Activated CD8-positive, alpha-beta T cell treated with anti-CD3 and anti-CD28 coated beads, Interleukin-2, amount 10 ng/mL, durations not matched to agents 7 days and 5 days (primary cell): ENCODE data around the gene MBNL2. TPM values are rescaled to one million over a fixed set of nuclear protein-coding genes. Genes with fewer than 3 reads are reported as not detected.

Experiments used
- ATAC-seq: fragments of 150-1000 bp; cut with Tn5 transposase; one replicate; pipeline ENCODE4 v1.10.0; 2021; ENCODE audit warnings: moderate library complexity
- CTCF ChIA-PET: fragments of 350-600 bp; sonication (Branson Sonifier 250); formaldehyde crosslinking; loops from one replicate; lab custom pipeline; 2021; ENCODE audit warnings: antibody characterized with exemption; lab: Charles Lee
- POLR2A ChIA-PET: fragments of 350-600 bp; sonication (Branson Sonifier 250); formaldehyde crosslinking; loops from one replicate; lab custom pipeline; 2021; ENCODE audit warnings: antibody characterized with exemption; lab: Charles Lee
- DNase-seq: peaks from one replicate; pipeline ENCODE4 v3.0.0-alpha.2; 2020
- H3K27ac Mint-ChIP-seq: one replicate; pipeline ENCODE4 v1.8.0; 2021; ENCODE audit warnings: mild to moderate bottlenecking, mixed read lengths
- H3K27me3 Mint-ChIP-seq: one replicate; pipeline ENCODE4 v1.8.0; 2021; ENCODE audit warnings: low read depth, mixed read lengths
- H3K36me3 Mint-ChIP-seq: one replicate; pipeline ENCODE4 v1.8.0; 2021; ENCODE audit warnings: low read depth, mixed read lengths
- H3K4me1 Mint-ChIP-seq: one replicate; pipeline ENCODE4 v1.8.0; 2021; ENCODE audit warnings: low read depth, mixed read lengths
- H3K4me3 Mint-ChIP-seq: one replicate; pipeline ENCODE4 v1.8.0; 2021; ENCODE audit warnings: mild to moderate bottlenecking, mixed read lengths
- H3K9me3 Mint-ChIP-seq: one replicate; pipeline ENCODE4 v1.8.0; 2022; ENCODE audit warnings: mixed read lengths; ENCODE audit not compliant: insufficient read depth
- total RNA-seq, 2 experiments: library from RNA; stranded (reverse); gene quantifications; one replicate each; pipeline ENCODE4 v1.2.3, GENCODE V29; 2021

The MBNL2 gene
- total RNA-seq, 2 experiments from 2014 or later, result 11.6 to 12.3 TPM

DNA sequence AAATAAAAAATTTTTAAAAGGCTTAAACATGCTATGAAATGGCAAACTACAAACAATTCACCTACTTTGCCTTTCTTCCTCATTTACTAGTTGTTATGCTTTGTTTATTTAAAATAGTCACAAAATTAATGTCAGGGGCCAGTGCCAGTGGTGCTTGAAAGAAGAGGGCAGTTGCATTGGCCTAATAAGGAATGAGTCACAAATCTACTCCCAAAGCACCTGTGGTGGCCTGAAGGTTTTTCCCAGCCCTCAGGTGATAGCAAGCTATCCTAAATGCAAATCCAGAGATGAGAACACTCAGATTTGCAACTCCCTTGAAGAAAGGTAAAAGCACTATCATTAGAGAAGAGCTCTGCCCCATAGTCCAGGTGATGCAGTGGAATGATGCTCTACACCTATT, 103.6 kb downstream of the MBNL2 start:
- no peak for ATAC-seq
- CTCF ChIA-PET, result interaction anchor here (1.8 kb wide), 1 partner anchor 215 kb away, joined by 6 read pairs; no protein-coding TSS in a partner anchor
- H3K9me3 Mint-ChIP-seq, result no peaks in the 10 kb centered on the region
- H3K27ac Mint-ChIP-seq, result no peak overlapping the region
- H3K4me3 Mint-ChIP-seq, result no peak overlapping the region
- no peaks in the 10 kb centered on the region for H3K27me3 Mint-ChIP-seq
- no peaks in the 10 kb centered on the region for H3K4me1 Mint-ChIP-seq
- POLR2A ChIA-PET, result no interaction called here
- H3K36me3 Mint-ChIP-seq, result no peaks in the 10 kb centered on the region
- DNase-seq, result no peak

DNA sequence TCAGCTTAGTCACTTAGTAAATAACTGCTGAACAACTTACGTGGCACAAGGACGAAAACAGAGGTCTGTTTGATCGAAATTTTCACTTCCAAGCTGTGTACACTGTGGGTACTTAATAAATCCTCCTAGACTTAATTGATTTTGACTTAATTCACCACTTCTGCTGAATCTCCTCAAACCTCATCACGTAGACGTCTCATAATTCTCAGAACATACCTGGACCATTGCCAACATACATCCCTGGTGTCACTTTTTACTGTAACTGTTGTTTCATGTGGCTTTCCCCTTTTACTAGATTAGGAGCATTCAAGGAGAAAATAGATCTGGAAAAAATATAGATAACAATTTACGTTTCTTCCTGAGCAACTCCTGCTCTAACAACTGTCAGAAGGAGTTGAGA, 105.0 kb downstream of the MBNL2 start:
- ChIA-PET POLR2A (no interaction called here), CTCF (interaction anchor here (1.8 kb wide), 1 partner anchor 217 kb away, joined by 6 read pairs; no protein-coding TSS in a partner anchor)
- Mint-ChIP-seq H3K9me3 (no peaks in the 10 kb centered on the region), H3K36me3 (no peaks in the 10 kb centered on the region), H3K4me3 (no peak overlapping the region), H3K27me3 (no peaks in the 10 kb centered on the region), H3K4me1 (no peaks in the 10 kb centered on the region), H3K27ac (no peak overlapping the region)
- ATAC-seq, result no peak
- DNase-seq, result no peak

GRCh38 chr13:97327506-97328221, 105.5 kb downstream of the MBNL2 start:
- POLR2A ChIA-PET, result no interaction called here
- H3K27me3 Mint-ChIP-seq, result no peaks in the 10 kb centered on the region
- no peak overlapping the region for H3K27ac Mint-ChIP-seq

DNA sequence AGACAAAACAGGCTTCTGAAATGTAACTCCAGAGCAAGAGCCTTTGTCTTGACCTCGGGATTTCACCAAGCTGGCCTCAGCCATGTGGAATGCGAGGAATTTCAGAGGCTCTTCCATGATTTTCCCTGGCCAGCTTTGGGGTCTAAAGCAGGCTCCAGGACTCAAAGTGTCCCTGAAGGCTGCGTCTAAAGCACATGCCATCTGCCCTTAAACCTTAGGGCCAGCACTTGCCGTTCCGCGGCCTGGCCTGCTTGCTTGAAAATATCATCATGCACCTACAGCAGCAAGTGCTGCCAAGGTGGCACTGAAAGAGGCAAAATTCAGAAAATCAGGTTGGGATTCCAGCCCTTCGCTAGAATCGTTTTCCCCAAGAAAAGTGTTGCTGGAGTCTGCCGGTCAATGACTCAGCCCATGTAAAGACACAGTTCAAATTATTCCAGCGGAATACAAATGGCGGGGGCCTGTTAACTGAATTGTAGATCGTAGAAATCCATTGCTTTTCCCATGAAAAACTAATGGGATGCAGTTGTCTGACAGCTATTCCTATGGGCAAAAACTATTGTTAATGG, 106.2 kb downstream of the MBNL2 start:
- Mint-ChIP-seq H3K9me3 (no peaks in the 10 kb centered on the region), H3K27me3 (no peaks in the 10 kb centered on the region), H3K36me3 (no peaks in the 10 kb centered on the region), H3K27ac (no peak overlapping the region), H3K4me1 (no peaks in the 10 kb centered on the region), H3K4me3 (no peak overlapping the region)
- no peak for DNase-seq
- ChIA-PET POLR2A (no interaction called here), CTCF (no interaction called here)
- ATAC-seq, result no peak

More at GRCh38 chr13:97327506-97328221, 105.5 kb downstream of the MBNL2 start:
- no peaks in the 10 kb centered on the region for H3K4me1 Mint-ChIP-seq
- H3K9me3 Mint-ChIP-seq, result no peaks in the 10 kb centered on the region
- CTCF ChIA-PET, result no interaction called here
- ATAC-seq (no peak), DNase-seq (no peak)
- H3K4me3 Mint-ChIP-seq, result no peak overlapping the region
- H3K36me3 Mint-ChIP-seq, result no peaks in the 10 kb centered on the region

GRCh38 chr13:97329331-97329730, 107.2 kb downstream of the MBNL2 start:
- POLR2A ChIA-PET, result no interaction called here
- no peaks in the 10 kb centered on the region for H3K36me3 Mint-ChIP-seq
- H3K27me3 Mint-ChIP-seq, result no peaks in the 10 kb centered on the region

GRCh38 chr13:97330448-97330847, 108.3 kb downstream of the MBNL2 start:
- Mint-ChIP-seq H3K27me3 (no peaks in the 10 kb centered on the region), H3K4me1 (no peaks in the 10 kb centered on the region), H3K9me3 (no peaks in the 10 kb centered on the region), H3K36me3 (no peaks in the 10 kb centered on the region), H3K27ac (no peak overlapping the region), H3K4me3 (no peak overlapping the region)
- DNase-seq (no peak), ATAC-seq (no peak)
- ChIA-PET POLR2A (no interaction called here), CTCF (no interaction called here)

More at GRCh38 chr13:97329331-97329730, 107.2 kb downstream of the MBNL2 start:
- H3K4me3 Mint-ChIP-seq, result no peak overlapping the region
- DNase-seq (no peak), ATAC-seq (no peak)
- CTCF ChIA-PET, result no interaction called here
- no peaks in the 10 kb centered on the region for H3K9me3 Mint-ChIP-seq
- no peaks in the 10 kb centered on the region for H3K4me1 Mint-ChIP-seq
- no peak overlapping the region for H3K27ac Mint-ChIP-seq

GRCh38 chr13:97332742-97333141, 110.6 kb downstream of the MBNL2 start:
- Mint-ChIP-seq H3K4me3 (no peak overlapping the region), H3K9me3 (no peaks in the 10 kb centered on the region), H3K36me3 (no peaks in the 10 kb centered on the region), H3K27ac (no peak overlapping the region), H3K27me3 (no peaks in the 10 kb centered on the region), H3K4me1 (no peaks in the 10 kb centered on the region)
- CTCF ChIA-PET, result no interaction called here
- DNase-seq (no peak), ATAC-seq (no peak)
- POLR2A ChIA-PET, result no interaction called here

DNA sequence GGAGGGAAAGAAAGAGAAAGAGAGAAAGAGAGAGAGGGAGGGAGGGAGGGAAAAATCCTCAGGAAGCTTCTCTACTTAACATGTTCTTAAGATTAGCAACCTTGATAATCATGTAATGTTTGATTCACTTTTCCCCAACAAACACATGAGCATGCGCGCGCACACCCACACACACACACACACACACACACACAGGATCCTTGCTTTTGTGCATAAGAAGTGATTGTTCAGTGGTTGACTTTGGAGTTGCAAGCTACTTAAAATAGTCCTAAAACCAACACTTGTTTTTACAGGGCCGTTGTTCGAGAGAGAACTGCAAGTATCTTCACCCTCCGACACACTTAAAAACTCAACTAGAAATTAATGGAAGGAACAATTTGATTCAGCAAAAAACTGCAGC, 111.8 kb downstream of the MBNL2 start:
- Mint-ChIP-seq H3K4me3 (no peak overlapping the region), H3K27ac (no peak overlapping the region), H3K27me3 (no peaks in the 10 kb centered on the region), H3K36me3 (no peaks in the 10 kb centered on the region), H3K9me3 (no peaks in the 10 kb centered on the region), H3K4me1 (no peaks in the 10 kb centered on the region)
- ATAC-seq, result no peak
- POLR2A ChIA-PET, result no interaction called here
- no peak for DNase-seq
- CTCF ChIA-PET, result no interaction called here

DNA sequence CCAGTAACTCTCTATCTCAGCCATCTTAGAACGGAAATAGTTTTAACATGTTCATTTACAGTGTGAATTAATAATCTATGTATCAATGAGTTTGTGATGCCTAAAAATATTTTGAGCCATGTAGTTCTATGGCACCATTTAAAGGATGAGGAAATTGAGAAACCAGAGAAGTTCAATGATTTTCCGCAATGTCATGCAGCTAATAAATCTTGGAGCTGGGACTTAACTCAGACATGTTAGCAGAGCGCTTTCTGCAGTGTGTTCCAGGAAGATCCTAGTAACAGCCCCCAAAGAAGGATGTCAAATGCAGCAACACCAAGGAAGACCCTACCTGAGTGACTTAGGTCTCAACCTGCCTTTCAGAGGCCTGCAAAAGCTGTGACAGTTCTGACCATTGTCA, 112.6 kb downstream of the MBNL2 start:
- no peak for ATAC-seq
- Mint-ChIP-seq H3K27me3 (no peaks in the 10 kb centered on the region), H3K36me3 (no peaks in the 10 kb centered on the region), H3K9me3 (no peaks in the 10 kb centered on the region), H3K27ac (no peak overlapping the region), H3K4me1 (no peaks in the 10 kb centered on the region), H3K4me3 (no peak overlapping the region)
- ChIA-PET POLR2A (no interaction called here), CTCF (interaction anchor here (0.6 kb wide), 1 partner anchor 119 kb away, joined by 4 read pairs; no protein-coding TSS in a partner anchor)
- no peak for DNase-seq

GRCh38 chr13:97335488-97336134, 113.5 kb downstream of the MBNL2 start:
- Mint-ChIP-seq H3K27ac (no peak overlapping the region), H3K36me3 (no peaks in the 10 kb centered on the region), H3K4me3 (no peak overlapping the region), H3K9me3 (no peaks in the 10 kb centered on the region), H3K4me1 (no peaks in the 10 kb centered on the region), H3K27me3 (no peaks in the 10 kb centered on the region)
- DNase-seq (no peak), ATAC-seq (no peak)
- ChIA-PET POLR2A (no interaction called here), CTCF (no interaction called here)

DNA sequence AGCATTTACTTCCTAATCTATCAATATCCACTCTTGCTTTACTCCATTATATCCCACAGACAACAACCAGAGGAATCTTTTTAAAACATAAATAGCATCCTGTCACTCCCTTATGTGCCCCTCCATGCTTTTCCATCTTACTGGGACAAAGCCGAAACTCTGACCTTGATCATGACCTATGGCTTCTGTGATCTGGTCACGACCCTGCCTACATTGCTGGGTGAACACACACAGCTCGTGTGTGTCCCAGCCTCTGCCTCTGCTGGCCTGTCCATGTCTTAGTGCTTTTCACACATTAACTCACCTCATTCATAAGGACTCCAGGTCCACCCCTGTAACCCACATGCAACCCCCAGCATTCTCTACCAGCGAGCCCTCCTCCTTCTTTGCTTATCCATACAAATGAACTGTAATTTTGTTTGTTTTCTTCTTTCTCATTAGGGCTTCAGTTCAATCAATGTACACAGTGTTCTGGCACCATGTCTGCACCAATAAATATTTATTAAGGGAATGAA, 115.9 kb downstream of the MBNL2 start:
- ATAC-seq, result no peak
- Mint-ChIP-seq H3K4me1 (no peaks in the 10 kb centered on the region), H3K36me3 (no peaks in the 10 kb centered on the region), H3K27ac (no peak overlapping the region), H3K27me3 (no peaks in the 10 kb centered on the region), H3K4me3 (no peak overlapping the region), H3K9me3 (no peaks in the 10 kb centered on the region)
- DNase-seq, result no peak
- ChIA-PET CTCF (no interaction called here), POLR2A (interaction anchor here (0.7 kb wide), 1 partner anchor 1862 kb away, joined by 3 read pairs; the partner anchor contains the start of gene UBAC2)

GRCh38 chr13:97338571-97338970, 116.4 kb downstream of the MBNL2 start:
- H3K4me3 Mint-ChIP-seq, result no peak overlapping the region
- no peaks in the 10 kb centered on the region for H3K9me3 Mint-ChIP-seq
- H3K27ac Mint-ChIP-seq, result no peak overlapping the region
- POLR2A ChIA-PET, result no interaction called here
- ATAC-seq (no peak), DNase-seq (no peak)
- H3K4me1 Mint-ChIP-seq, result no peaks in the 10 kb centered on the region
- H3K27me3 Mint-ChIP-seq, result no peaks in the 10 kb centered on the region
- CTCF ChIA-PET, result no interaction called here
- H3K36me3 Mint-ChIP-seq, result peaks cover 5% of the 10 kb centered on the region
